GM19438 (cell line): Measurements from ENCODE around the gene RTP5.

Experiments used
- ATAC-seq: cut with Tn5 transposase; IDR thresholded peaks from one replicate; pipeline ENCODE4 v1.9.1; 2021; ENCODE audit warnings: low read depth; ENCODE audit not compliant: unreplicated experiment

RTP5 gene

DNA sequence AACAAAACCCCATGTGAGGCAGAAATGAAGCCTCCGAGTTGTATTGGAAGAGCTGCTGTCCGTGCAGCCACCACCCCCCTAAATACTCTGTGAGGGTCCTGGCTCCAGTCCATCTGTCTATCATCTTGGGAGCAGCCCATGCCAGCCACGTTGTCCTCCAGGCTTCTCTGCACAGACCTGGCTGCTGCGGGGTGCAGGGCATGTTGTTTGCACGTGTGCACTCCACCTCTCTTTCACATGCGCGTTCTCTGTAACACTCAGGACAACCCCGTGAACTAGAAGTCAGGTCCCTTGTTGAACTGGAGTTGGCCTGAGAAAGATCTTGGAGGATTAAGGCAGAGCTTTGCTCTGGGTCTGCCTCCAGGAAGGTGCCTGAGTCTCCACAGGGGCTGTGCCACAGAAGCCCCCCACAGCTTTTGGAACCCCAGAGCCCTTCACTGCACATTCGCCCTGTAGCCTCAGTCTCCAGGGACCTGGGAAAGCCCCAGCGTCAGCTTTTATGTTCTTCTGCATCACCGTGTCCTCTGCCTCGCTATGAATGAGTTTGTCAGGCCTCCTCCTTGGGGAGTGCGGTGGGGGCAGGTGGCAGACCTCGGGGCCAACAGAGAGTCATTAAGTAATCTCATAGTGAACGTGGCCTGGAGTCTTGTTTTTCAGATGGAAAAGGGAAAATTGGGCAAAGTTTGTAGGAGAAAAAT lies 16.6 kb downstream of the RTP5 start:
- ATAC-seq = no peak

GRCh38 chr2:241886840-241887447 lies 17.4 kb downstream of the RTP5 start:
- no peak for ATAC-seq

DNA sequence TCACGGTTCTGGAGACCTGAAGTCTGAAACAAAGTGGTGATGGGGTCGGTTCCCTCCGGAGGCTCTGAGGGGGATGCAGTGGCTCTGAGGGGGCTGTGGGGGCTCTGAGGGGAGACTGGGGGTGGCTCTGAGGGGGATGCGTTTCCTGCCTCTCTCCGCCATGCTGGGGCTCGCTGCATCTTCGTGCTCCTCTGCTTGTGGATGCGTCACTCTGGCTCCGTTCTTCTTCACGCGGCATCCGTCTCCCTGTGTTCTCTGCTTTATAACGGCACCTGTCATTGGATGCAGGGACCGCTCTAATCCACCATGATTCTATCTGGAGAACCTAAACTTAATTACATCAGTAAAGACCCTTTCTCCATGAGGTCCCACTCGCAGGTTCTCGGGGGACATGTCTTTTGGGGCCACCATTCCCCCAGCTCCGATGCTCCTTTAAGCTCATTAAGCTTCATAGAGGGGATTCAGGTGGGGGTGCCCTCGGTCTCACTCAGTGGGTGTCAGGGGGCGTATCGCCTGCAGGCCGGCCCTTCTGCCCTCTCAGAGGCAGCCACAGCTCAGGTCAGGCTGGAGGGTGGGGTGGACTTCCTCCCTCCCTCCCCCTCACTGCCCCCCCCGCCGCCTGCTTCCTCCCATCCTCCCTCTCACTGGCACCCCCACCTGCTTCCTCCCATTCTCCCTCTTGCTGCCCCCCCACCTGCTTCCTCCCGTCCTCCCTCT lies 18.4 kb downstream of the RTP5 start:
- no peak for ATAC-seq

DNA sequence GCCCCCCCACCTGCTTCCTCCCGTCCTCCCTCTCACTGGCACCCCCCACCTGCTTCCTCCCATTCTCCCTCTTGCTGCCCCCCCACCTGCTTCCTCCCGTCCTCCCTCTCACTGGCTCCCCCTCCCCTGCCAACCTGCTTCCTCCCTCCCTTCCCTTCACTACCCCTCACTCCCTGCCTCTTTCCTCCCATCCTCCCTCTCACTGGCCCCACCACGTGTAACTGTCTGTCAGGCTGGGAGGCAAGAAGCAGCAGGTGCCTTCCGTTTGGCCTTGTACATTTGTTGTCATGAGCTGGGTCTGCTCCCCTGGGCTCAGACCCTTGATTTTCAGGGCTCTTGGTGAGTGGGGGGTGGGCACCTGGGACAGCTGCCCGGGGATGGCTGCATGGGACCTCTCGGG lies 19.1 kb downstream of the RTP5 start:
- ATAC-seq = no peak

DNA sequence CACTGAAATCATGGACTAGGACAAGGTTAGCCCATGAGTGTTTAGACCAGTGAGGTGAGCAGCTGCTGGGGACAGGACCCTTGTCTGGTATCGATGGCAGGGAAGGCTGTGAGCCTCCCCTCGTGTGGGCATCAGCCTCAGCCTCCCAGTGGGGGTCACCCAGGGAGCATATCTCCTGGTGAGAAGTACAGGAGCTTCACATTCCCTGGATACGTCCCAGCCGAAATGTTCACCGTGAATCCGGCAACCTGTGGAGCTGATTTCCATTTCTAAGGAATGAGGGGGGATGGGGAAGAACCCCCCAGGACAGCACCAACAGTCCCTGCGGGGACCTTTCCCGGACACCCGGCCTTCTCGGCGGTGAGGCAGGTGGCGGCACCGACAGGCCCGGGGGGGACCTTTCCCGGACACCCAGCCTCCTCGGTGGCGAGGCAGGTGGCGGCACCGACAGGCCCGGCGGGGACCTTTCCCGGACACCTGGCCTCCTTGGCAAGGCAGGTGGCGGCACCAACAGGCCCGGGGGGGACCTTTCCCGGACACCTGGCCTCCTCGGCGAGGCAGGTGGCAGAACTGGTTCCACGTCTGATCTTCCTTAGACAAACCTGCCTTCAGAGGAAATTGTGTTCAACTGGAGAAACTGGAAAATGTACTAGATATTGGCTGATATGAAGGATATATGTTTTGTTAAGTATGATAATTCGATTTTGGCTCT lies 21.2 kb downstream of the RTP5 start:
- ATAC-seq = no peak

GRCh38 chr2:241891315-241891987 lies 21.9 kb downstream of the RTP5 start:
- no peak for ATAC-seq

DNA sequence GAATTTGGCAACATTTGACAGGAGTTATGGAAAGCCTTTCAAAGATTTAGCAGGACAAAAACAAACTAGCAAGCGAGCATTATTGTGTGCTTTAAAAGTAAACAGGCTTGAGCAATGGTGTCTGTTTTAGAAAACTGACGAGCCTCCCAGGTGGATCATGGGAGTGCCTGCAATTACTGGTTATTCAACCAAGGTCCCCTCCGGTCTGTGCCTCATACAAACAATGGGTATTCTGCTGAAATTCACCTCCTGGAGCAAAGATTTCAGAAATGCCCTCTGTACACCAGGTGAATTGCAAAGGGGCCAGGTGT lies 22.4 kb downstream of the RTP5 start:
- ATAC-seq = no peak

DNA sequence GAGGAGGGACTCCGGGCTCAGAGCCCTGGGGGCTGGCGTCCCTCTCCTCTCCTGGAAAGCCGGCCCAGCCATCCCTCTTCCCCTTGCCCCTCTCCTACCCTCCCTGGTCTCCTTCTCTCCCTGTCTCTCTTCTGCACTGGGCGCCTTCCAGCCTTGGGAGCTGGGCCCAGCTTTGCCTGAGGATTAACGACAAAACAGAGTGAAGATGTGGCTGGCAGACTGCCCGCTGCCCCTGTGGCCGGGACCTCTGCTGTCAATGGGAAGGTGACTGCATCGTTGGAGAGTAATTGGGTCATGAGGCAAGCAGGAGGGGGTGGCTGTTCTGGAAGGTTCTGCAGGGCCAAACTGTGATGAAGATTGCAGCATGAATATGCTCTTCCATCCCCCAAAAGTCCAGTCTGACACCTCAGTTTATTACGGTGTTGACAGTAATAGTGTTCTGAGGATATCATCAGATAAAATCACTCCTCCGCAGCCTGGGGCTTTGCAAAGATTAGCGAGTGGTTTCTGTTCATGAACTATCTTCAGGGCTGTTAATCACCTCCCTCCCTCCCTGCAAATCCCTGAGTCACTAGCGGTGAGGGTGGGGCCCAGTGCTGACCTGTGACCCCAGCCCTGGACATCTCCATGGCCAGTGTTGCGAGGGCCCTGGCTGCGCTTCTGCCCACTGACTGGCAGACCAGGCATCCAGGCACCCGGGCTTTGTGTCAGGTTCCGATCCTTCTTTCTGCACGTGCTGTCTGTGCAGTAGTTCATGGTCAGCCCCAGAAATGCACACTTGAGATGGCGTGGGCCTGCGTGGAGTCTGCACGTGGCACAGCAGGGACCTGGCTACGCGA lies 23.0 kb downstream of the RTP5 start:
- ATAC-seq = no peak

DNA sequence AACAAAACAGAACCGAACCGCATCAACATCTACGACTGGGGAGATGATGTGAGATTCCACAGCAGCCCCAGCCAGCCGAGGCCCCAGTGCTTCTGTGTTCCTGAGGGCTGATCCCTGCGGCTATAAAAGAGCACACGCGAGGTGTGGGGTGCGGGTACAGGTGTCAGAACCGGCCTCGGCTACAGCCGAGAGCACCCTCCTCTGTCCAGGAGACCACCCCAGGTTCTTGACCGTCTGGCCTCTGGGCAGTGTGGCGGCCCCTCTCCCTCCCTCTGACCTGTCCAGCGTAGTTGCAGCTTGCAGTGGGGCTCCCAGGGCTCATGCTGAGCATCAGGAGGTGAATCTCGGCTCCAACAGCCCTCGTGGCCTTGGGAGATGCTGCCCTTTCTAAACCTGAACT lies 23.7 kb downstream of the RTP5 start:
- no peak for ATAC-seq

DNA sequence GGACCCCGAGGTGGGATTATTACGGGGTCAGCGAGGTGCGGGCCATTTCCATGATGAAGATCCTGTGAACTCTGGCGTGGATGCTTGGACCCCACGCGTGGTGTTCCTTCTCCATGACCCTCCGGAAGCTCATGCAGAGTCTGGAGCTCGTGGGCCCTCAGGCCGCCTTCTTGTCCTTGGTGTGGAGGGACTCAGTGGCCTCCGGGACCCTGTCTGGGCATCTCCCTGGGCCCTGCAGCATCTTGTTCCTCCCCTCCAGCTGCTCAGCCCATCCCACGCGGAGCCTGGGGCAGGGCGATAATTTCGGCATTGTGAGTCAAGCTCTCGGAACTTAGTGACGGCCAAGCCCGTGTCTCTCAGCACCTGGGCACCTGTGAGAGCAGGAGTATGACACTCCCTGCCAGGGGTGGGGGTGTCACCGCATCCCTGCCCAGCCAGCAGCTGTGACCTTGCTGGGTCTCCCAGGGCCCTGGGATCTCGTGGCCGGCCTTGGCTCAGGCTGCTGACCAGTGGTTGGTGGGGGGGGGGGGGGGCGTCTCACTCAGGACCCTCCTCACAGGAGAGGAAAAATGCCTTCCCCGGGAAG lies 24.6 kb downstream of the RTP5 start:
- ATAC-seq = no peak

DNA sequence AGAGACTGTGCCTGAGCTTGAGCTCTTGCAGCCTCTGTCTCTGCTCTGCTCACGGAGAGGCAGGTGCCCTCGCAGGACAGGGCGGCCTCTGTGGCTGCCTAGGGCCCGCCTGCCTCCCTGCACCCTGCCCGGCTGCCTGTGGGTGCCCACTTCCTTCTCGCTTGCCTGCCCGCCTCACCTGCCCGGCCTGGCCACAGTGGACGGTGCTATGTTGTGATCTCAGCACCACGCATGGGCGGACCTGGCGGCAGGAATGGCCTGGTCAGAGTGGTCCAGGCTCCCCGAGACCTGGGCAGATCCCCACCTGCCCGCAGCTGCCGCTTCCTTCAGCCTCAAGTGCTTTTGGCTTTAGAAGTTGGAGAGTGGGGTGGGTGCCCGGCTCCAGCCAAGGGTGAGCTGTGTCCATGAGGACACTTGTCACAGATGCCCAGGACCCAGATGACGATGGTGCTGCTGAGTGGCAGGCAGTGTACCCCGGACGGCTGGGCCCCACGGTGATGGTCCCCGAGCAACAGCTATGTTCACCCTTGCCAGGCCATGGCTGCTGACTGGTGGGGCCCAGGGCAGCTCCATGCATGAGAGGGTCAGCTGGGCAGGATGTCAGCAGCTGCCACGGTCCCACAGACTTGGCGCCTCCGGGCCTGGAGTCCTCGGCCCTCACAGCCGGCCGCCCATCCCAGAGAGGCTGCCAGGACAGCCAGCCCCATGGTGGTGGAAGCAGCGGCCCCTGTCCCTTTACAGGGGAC lies 25.3 kb downstream of the RTP5 start:
- ATAC-seq = no peak

- ATAC-seq = no peak
These were observed 25.8 kb downstream of the RTP5 start for GRCh38 chr2:241895427-241895711.

DNA sequence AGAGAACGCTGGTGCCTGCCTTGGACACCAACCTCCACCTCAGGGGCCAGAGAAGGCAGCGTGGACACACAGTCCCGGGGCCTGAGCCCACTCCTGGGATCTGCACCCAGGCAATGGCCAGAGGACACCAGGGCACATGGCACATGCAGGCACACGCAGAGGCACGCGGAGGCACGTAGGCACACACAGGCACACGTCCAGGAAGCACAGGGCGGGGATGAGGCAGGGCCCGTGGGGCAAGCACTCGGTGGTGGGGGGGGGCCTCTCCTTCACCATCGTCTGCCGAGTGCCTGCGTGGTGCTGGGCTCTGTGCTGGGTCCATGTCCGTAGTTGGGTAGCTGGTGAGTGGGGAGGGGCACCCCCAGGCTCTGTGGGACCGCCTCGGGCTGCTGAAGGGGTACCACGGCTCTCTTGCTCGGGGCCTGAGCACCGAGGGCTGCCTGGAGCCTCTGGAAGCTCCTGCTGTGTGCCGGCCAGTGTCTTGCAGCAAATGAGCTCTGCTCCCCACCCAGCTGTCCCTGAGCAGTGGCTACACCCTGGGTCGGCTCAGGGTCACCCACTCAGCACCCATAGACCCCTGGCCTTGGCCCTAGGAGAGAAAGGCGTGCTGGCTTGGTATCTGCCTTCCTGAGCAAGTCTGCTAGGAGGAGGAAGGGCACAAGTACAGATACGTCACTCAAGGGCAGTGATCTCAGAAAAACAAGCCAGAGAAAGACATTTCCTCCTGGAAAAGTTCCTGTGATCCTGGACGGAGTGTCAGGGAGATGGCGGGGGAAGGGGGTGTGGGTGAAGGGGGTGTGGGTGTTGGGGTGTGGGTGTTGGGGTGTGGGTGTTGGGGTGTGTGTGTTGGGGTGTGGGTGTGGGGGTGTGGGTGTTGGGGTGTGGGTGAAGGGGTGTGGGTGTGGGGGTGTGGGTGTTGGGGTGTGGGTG lies 26.4 kb downstream of the RTP5 start:
- ATAC-seq = no peak

DNA sequence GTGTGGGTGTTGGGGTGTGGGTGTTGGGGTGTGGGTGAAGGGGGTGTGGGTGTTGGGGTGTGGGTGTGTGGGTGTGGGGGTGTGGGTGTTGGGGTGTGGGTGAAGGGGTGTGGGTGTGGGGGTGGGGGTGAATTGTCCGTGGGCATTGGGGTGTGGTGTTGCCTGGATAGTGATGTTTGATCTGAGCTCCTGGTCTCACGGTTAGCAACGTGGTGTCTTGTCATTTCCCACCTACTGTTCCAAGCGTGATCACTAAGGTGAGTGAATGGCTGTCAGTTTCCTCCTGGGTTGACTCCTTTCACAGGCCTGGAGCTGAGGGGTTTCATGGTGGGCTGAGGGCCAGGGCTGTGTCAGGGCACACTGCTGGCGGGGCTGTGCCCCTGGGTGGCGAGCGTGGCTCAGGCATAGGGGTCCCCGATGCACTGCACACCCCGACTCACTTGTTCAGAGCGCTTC lies 27.2 kb downstream of the RTP5 start:
- no peak for ATAC-seq

DNA sequence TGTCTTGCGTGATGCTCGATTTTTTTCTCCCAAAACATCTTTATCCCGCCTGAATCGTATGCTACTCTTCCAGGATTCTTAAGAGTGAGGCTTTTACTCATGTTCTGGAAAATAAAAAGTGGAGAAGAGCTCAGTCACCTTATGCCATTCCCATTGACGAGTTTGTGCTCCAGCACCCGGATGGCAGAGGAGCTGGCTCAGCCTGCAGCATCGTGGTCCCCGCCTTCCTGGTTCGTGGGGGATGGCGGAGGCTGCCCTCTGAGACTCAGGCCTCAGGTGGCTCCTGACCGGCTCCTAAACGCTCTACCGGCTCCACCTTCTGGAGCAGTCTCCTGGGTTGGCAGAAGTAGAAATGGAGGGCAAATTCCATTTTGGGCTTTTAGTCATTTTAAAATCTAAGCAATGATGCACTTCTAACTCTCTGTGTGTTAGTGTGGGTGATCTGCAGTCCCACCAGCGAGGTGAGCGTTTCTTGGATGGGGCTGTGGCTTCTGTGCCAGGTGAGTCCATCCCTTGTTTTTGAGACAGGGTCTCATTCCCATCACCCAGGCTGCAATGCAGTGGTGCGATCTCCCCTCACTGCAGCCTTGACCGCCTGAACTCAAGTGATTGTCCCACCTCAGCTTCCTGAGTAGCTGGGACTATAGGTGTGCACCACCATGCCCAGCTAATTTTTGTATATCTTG lies 27.8 kb downstream of the RTP5 start:
- no peak for ATAC-seq

GRCh38 chr2:241898463-241899270 lies 29.1 kb downstream of the RTP5 start:
- ATAC-seq = no peak
